GM12872 (cell line): ENCODE results near the gene GLMN.

ENCODE experiments used
- CTCF ChIP-seq: IDR thresholded peaks from 3 replicates; pipeline ENCODE4 v1.5.1; 2011; ENCODE audit warnings: low read depth, mild to moderate bottlenecking, low read length, moderate library complexity; ENCODE audit not compliant: insufficient read depth

GLMN gene

GRCh38 chr1:92259350-92259749 is 39.4 kb downstream of the GLMN start:
- TF ChIP-seq CTCF = no peak

- TF ChIP-seq CTCF = no peak
Observed at GRCh38 chr1:92244376-92244775, 54.4 kb downstream of the GLMN start.

- TF ChIP-seq CTCF = no peak
Observed at GRCh38 chr1:92240034-92240433, 58.8 kb downstream of the GLMN start.

GRCh38 chr1:92230736-92231135 is 68.1 kb downstream of the GLMN start:
- no peak for TF ChIP-seq CTCF

GRCh38 chr1:92228401-92228800 is 70.4 kb downstream of the GLMN start:
- no peak for TF ChIP-seq CTCF

- TF ChIP-seq CTCF = no peak
Observed at GRCh38 chr1:92219028-92219427, 79.8 kb downstream of the GLMN start.

- no peak for TF ChIP-seq CTCF
Observed at GRCh38 chr1:92218559-92218958, 80.2 kb downstream of the GLMN start.

GRCh38 chr1:92217721-92218120 is 81.1 kb downstream of the GLMN start, which contains the start of gene C1orf146:
C1orf146 (plus strand) TSS chr1:92217915; CDS start chr1:92231421, 13,506 bp downstream.
- TF ChIP-seq CTCF = no peak
